ENCODE measurements around the gene CERT1. TPM values are rescaled to one million over a fixed set of nuclear protein-coding genes. Genes with fewer than 3 reads are reported as not detected.

Gene CERT1
- total and polyA plus RNA-seq, 9 of the 15 experiments (the other 6 are each of a cell fraction or from before 2014, with no cell fraction given) = 3.4 to 24.7 (median 9.8) TPM

- Histone ChIP-seq H2AFZ (ENCODE audit: low read depth, low read length) (no peak overlapping the region), H3K79me2 (ENCODE audit: control insufficient read depth, insufficient read depth, low read length) (no peaks in the 10 kb centered on the region), H3K27me3 (ENCODE audit: control insufficient read depth in 2 of 2, insufficient read depth in 2 of 2, low read length in 2 of 2) (no peaks in the 10 kb centered on the region), H3K4me1 (replicated peaks in 1 of 2; ENCODE audit: control insufficient read depth in 2 of 2, insufficient read depth in 2 of 2, low read length in 2 of 2) (no peaks in the 10 kb centered on the region), H3K9me3 (replicated peaks; ENCODE audit: control insufficient read depth, insufficient read depth, low read depth, low read length) (no peaks in the 10 kb centered on the region), H3K36me3 (ENCODE audit: control insufficient read depth, insufficient read depth, low read length) (peaks cover 4% of the 10 kb centered on the region; the same call in 2 of the 3 replicates), H3K4me3 (no peak overlapping the region), H3K4me2 (ENCODE audit: insufficient read depth, low read length) (no peak overlapping the region), H3K9me1 (ENCODE audit: control insufficient read depth, insufficient read depth, low read length) (no peaks in the 10 kb centered on the region), H3K27ac (ENCODE audit: extremely low read depth, low read depth, low read length) (no peak overlapping the region), H3K9ac (ENCODE audit: insufficient read depth in 1 of 2, low read depth in 2 of 2, low read length in 2 of 2) (no peak overlapping the region), H4K20me1 (replicated peaks; ENCODE audit: control insufficient read depth, insufficient read depth, low read length) (no peaks in the 10 kb centered on the region)
- DNase-seq (ENCODE audit: extremely low read depth in 1 of 4, low spot score in 3 of 4) (no peak), FAIRE-seq (no peak), ATAC-seq (peak; percentile 35; the same call in 1 of the 3 replicates)
- peak; percentile 81 for TF ChIP-seq FOSL1 (tag; conservative IDR thresholded peaks at IDR 0.05)
- TF ChIP-seq CEBPG (CRISPR knock-in tag; IDR thresholded peaks at IDR 0.05) = peak; percentile 13; the same call in 1 of the 2 replicates
- TF ChIP-seq CEBPG (tag; conservative IDR thresholded peaks at IDR 0.05 in 1 of 2, IDR thresholded peaks at IDR 0.05 in 1 of 2) = no peak; a peak in 1 of 4 replicates
- TF ChIP-seq ETS2 (tag; IDR thresholded peaks at IDR 0.05; ENCODE audit: borderline replicate concordance, poor library complexity, severe bottlenecking) = no peak
- TF ChIP-seq JUN (IDR thresholded peaks at IDR 0.05; ENCODE audit: borderline replicate concordance, low read depth, low read length) = 0 out of 2 replicates have a peak, but pooled peaks have one; percentile 57
- no peak for TF ChIP-seq JUN (CRISPR knock-in tag; IDR thresholded peaks at IDR 0.05; ENCODE audit: borderline replicate concordance)
- peak; percentile 50; the same call in 1 of the 2 replicates for TF ChIP-seq JUND (IDR thresholded peaks at IDR 0.05; ENCODE audit: borderline replicate concordance, low read depth, low read length)
- TF ChIP-seq JUND (tag; IDR thresholded peaks at IDR 0.05; ENCODE audit: borderline replicate concordance, low read depth, low read length) = peak; percentile 26; the same call in 1 of the 3 replicates
- TF ChIP-seq KDM1A (IDR thresholded peaks at IDR 0.05) = peak in 1 of 2 experiments; percentile 17; a peak in 1 of 4 replicates
- 0 out of 2 replicates have a peak, but pooled peaks have one; percentile 16 for TF ChIP-seq ARID1B (IDR thresholded peaks at IDR 0.05)
- no peak for TF ChIP-seq U2AF2 (optimal IDR thresholded peaks at IDR 0.05; ENCODE audit: low read depth, low read length)
- peak; percentile 69; the same call in 1 of the 2 replicates for TF ChIP-seq ATF3 (IDR thresholded peaks at IDR 0.05)
- TF ChIP-seq ATF3 (CRISPR knock-in tag; conservative IDR thresholded peaks at IDR 0.05) = no peak
- ChIA-PET POLR2A (no interaction called here), CTCF (ENCODE audit: low intra/inter-chr PET ratio) (no interaction called here)
- in situ Hi-C loops (cut with MboI) (no loop called here), intact Hi-C loops (cut with micrococcal nuclease) (no loop called here)
- no TSS peak for BruUV-seq (replicated peaks)
- 6% methylated on average over 3 of the region's 3 CpGs for WGBS (ENCODE audit: insufficient coverage, low coverage, missing lambda C conversion rate)
Observed at GRCh38 chr5:75405296-75405695, 106.1 kb downstream of the CERT1 start.
